Muscle layer of duodenum (tissue), 2 donors: ENCODE results near the gene ITGB8.

ENCODE experiments used
- H3K27ac ChIP-seq: one replicate; pipeline ENCODE4 v1.7.0; 2013; ENCODE audit warnings: mild to moderate bottlenecking, low read length
- H3K27me3 ChIP-seq: one replicate; pipeline ENCODE4 v1.7.0; 2013; ENCODE audit warnings: low read depth, mild to moderate bottlenecking, control low read depth, low read length
- H3K36me3 ChIP-seq, 2 donors: one replicate each; pipeline ENCODE4 v1.7.0; 2013; ENCODE audit warnings: low read length in 2 of 2, control low read depth in 1 of 2, mild to moderate bottlenecking in 1 of 2; ENCODE audit not compliant: insufficient read depth in 2 of 2, control insufficient read depth in 1 of 2
- H3K4me1 ChIP-seq, 2 donors: one replicate each; pipeline ENCODE4 v1.7.0; 2013; ENCODE audit warnings: low read length in 2 of 2, mild to moderate bottlenecking in 2 of 2, control low read depth in 1 of 2, moderate library complexity in 1 of 2; ENCODE audit not compliant: insufficient read depth in 2 of 2, control insufficient read depth in 1 of 2
- H3K4me3 ChIP-seq, 2 donors: one replicate each; pipeline ENCODE4 v1.7.0; 2013; ENCODE audit warnings: low read length in 2 of 2, low read depth in 1 of 2, mild to moderate bottlenecking in 1 of 2
- H3K9me3 ChIP-seq, 2 donors: one replicate each; pipeline ENCODE4 v1.7.0; 2013; ENCODE audit warnings: low read length in 2 of 2, control low read depth in 1 of 2, mild to moderate bottlenecking in 1 of 2; ENCODE audit not compliant: control insufficient read depth in 1 of 2
- donor health status: healthy.

ITGB8 gene

DNA sequence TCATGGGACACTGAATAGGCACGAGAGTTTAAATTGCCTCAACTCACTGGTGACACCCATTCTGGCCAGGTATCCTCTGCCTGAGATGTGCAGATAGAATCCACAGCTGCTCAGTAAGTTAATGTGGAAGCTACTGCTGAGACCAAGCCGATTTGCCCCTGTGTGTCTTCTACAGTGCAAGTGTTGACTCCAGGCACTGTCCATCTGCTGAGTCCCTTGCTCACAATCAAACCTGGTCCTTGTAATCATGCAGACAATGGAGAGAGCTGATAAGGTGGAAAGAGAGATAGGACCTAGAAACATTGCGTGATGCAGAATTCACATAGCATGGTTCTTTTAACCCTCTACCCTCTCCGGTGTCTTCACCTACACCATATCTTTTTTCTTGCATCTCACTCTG is 101.4 kb downstream of the ITGB8 start:
- Histone ChIP-seq H3K4me3 (no peak overlapping the region), H3K4me1 (no peaks in the 10 kb centered on the region), H3K27ac (no peak overlapping the region), H3K9me3 (no peaks in the 10 kb centered on the region), H3K36me3 (no peaks in the 10 kb centered on the region), H3K27me3 (no peaks in the 10 kb centered on the region)

DNA sequence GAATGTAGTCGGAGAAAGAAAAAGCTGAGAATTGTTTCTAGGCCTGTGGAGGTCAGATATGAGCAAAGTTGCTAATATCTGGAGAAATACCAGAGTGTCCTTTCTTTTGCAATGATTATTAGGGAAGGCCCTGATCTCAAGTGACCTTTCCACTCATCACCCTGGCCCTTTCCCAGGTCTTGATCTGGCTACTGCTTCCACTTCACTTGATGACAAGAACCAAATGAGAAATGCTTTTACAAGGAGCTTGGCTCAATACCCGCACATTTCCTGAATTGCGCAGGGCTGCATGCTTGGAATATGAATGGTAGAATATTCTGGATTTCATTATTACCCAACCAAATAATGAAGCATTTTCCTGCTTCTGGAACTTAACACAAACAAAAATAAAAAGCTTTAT is 104.6 kb downstream of the ITGB8 start:
- H3K9me3 ChIP-seq: no peaks in the 10 kb centered on the region
- H3K36me3 ChIP-seq: no peaks in the 10 kb centered on the region
- H3K4me3 ChIP-seq: no peak overlapping the region
- H3K27ac ChIP-seq: no peak overlapping the region
- no peaks in the 10 kb centered on the region for H3K4me1 ChIP-seq
- H3K27me3 ChIP-seq: no peaks in the 10 kb centered on the region

- Histone ChIP-seq H3K27ac (no peak overlapping the region), H3K4me1 (no peaks in the 10 kb centered on the region), H3K27me3 (no peaks in the 10 kb centered on the region), H3K9me3 (no peaks in the 10 kb centered on the region), H3K4me3 (no peak overlapping the region), H3K36me3 (no peaks in the 10 kb centered on the region)
Observed at GRCh38 chr7:20438248-20438647, 107.5 kb downstream of the ITGB8 start.

- H3K4me3 ChIP-seq: no peak overlapping the region
- no peaks in the 10 kb centered on the region for H3K36me3 ChIP-seq
- H3K27ac ChIP-seq: no peak overlapping the region
- H3K9me3 ChIP-seq: no peaks in the 10 kb centered on the region
- H3K4me1 ChIP-seq: no peaks in the 10 kb centered on the region
- H3K27me3 ChIP-seq: no peaks in the 10 kb centered on the region
Observed at GRCh38 chr7:20438694-20439376, 108.1 kb downstream of the ITGB8 start.

GRCh38 chr7:20439416-20440185 is 108.9 kb downstream of the ITGB8 start:
- Histone ChIP-seq H3K4me1 (no peaks in the 10 kb centered on the region), H3K27me3 (no peaks in the 10 kb centered on the region), H3K27ac (no peak overlapping the region), H3K36me3 (no peaks in the 10 kb centered on the region), H3K4me3 (no peak overlapping the region), H3K9me3 (no peaks in the 10 kb centered on the region)

DNA sequence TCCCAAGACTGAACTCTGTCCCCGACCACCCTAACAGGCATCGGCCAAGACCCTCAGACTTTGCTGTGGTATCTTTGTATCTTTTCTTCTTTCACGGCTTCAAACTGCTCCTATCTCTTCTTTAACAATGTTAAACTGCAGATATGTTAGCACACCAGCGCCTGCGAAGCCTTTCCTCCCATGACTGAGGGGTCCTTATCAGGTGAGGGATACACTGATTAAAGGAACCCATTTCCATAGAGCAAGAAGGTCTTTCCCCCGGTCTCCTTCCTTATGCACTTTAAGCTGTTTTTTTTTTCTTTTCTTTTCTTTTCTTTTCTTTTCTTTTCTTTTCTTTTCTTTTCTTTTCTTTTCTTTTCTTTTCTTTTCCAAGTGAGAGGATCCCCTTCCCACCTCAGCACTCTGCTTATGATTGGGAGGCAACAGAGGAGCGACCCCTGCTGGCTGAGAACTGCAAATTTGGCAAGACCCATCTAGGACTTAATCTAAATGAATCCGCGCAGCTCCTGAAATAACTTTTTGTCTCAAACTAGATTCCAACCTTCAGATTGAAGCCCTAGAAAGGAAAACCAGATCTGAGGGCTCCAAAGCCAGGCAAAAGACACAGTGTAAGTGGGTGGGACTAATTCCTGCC is 109.9 kb downstream of the ITGB8 start:
- no peaks in the 10 kb centered on the region for H3K27me3 ChIP-seq
- H3K4me3 ChIP-seq: no peak overlapping the region
- H3K27ac ChIP-seq: no peak overlapping the region
- H3K4me1 ChIP-seq: no peaks in the 10 kb centered on the region
- H3K36me3 ChIP-seq: no peaks in the 10 kb centered on the region
- peaks cover 0 to 4% of the 10 kb centered on the region in 2 donors for H3K9me3 ChIP-seq

- H3K4me1 ChIP-seq: no peaks in the 10 kb centered on the region
- H3K27ac ChIP-seq: no peak overlapping the region
- H3K27me3 ChIP-seq: no peaks in the 10 kb centered on the region
- peaks cover 0 to 4% of the 10 kb centered on the region in 2 donors for H3K9me3 ChIP-seq
- no peaks in the 10 kb centered on the region for H3K36me3 ChIP-seq
- H3K4me3 ChIP-seq: no peak overlapping the region
Observed at GRCh38 chr7:20441346-20441745, 110.6 kb downstream of the ITGB8 start.

GRCh38 chr7:20441991-20442441 is 111.3 kb downstream of the ITGB8 start:
- peaks cover 0 to 4% of the 10 kb centered on the region in 2 donors for H3K9me3 ChIP-seq
- H3K27ac ChIP-seq: no peak overlapping the region
- no peaks in the 10 kb centered on the region for H3K36me3 ChIP-seq
- no peaks in the 10 kb centered on the region for H3K4me1 ChIP-seq
- no peak overlapping the region for H3K4me3 ChIP-seq
- no peaks in the 10 kb centered on the region for H3K27me3 ChIP-seq

GRCh38 chr7:20442951-20443350 is 112.3 kb downstream of the ITGB8 start:
- Histone ChIP-seq H3K9me3 (peaks cover 0 to 4% of the 10 kb centered on the region in 2 donors), H3K36me3 (no peaks in the 10 kb centered on the region), H3K27me3 (no peaks in the 10 kb centered on the region), H3K4me1 (no peaks in the 10 kb centered on the region), H3K27ac (no peak overlapping the region), H3K4me3 (no peak overlapping the region)

GRCh38 chr7:20444030-20444800 is 113.5 kb downstream of the ITGB8 start:
- H3K36me3 ChIP-seq: no peaks in the 10 kb centered on the region
- peaks cover 0 to 4% of the 10 kb centered on the region in 2 donors for H3K9me3 ChIP-seq
- no peaks in the 10 kb centered on the region for H3K4me1 ChIP-seq
- H3K27me3 ChIP-seq: no peaks in the 10 kb centered on the region
- H3K4me3 ChIP-seq: no peak overlapping the region
- no peak overlapping the region for H3K27ac ChIP-seq
